NCI-H1092 (cell line): ENCODE data around the gene USHBP1.

Source experiments
- DNase-seq: peaks from one replicate; lab custom pipeline; 2025; lab: John Stamatoyannopoulos, UW

Gene USHBP1

DNA sequence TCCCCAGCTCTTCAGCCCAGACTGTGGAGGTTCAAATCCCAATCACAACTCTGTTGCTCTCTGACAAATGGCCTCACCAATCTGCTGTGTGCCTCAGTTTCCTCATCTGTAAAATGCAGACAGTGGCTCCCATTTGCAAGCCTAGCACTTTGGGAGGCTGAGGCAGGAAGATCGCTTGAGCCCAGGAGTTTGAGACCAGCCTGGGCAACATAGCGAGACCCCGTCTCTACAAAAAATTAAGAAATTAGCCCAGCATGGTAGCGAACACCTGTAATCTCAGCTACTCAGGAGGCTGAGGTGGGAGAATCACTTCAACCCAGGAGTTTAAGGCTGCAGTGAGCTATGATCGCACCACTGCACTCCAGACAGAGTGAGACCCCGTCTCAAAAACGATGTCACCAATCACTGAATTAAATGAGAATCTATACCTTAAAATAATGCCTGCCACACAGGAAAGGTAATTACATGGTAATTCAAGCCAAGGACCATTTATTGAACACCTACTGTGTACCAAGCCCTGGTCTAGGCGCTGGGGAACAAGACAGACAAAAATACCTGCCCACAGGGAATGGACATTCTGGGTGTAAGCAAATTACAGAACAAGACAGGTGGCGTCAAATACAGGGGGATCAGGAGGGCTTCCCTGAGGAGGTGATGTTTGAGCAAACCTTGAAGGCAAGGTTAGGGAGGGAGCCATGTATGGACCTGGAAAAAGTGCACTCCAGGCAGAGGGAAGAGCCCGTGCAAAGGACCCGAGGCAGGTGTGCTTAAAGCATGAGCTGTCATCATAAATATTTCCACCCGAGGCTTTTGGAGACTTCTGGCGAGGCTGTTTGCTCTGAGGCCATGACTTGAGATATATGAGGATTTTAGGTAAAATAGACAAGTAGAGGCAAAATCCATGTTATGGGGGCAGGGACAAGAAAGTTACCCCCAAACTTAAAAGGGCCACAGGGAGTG, 26.5 kb downstream of the USHBP1 start:
- no peak for DNase-seq

DNA sequence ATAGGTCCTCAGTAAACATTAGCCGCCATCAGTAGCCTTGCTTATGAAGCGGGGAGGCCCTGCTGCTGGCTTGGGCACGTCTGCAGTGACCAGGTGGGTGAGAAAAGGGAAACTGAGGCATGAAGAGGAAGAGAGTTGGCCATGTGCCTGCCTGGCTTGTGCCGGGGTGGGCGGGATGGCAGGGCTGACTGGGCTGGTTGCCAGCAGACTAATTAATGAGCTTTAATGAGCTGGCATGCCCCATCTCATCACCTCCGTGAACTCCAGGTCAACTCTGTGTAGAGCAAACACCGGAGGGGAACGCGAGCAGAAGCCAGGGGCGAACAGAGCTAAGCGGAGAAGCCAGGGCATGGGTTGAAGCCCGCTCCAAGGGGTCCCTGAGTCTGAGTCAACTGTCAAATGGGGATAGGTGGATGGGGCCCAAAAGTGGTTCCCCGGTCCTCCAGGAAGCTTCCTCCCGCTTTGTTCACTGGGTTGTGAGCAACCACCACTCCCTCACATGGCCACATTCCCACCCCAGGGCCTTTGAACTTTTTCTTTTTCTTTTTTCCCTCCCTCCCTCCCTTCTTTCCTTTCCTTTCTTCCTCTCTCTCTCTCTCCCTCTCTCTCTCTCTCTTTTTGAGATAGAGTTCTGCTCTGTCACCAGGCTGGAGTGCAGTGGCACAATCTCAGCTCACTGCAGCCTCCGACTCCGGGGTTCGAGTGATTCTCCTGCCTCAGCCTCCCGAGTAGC, 27.6 kb downstream of the USHBP1 start:
- DNase-seq = no peak

DNA sequence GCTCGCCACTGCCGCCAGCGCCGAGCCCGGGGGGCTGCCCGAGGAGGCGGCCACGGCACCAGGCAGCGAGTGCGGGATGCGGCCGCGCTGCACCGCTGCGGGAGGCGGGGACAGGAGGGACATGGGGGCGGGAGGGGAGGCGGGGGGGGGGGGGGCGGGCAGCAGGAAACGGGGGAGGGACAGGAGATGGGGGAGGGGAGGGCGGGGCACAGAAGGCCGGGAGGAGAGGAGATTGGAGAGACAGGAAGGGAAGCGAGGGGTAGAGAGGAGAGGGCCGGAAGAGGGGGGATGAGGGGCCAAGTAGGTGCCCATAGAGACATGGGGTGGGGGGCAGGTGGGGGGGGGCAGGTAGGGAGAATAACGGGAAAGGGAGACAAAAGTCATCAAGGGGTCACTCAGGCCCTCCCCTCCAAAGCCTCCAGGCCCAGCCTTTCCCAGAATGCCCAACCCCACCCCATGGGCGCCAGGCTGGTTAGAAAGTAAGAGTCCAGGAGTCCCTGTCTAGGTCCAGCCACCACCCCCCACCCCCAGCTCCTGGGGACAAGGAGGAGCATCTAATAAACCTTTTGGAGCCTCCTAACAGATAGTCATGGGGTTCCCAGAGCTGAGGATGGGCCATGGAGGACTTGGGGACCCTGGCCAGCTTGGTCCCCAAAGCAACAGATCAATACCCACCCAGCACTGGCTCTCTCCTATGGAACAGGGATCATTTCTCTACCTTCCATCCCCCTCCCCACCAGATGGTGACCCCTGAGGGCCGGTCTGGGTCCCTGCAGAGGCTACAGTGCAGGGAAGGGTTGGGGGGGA, 28.4 kb downstream of the USHBP1 start:
- peak; percentile 58 for DNase-seq

DNA sequence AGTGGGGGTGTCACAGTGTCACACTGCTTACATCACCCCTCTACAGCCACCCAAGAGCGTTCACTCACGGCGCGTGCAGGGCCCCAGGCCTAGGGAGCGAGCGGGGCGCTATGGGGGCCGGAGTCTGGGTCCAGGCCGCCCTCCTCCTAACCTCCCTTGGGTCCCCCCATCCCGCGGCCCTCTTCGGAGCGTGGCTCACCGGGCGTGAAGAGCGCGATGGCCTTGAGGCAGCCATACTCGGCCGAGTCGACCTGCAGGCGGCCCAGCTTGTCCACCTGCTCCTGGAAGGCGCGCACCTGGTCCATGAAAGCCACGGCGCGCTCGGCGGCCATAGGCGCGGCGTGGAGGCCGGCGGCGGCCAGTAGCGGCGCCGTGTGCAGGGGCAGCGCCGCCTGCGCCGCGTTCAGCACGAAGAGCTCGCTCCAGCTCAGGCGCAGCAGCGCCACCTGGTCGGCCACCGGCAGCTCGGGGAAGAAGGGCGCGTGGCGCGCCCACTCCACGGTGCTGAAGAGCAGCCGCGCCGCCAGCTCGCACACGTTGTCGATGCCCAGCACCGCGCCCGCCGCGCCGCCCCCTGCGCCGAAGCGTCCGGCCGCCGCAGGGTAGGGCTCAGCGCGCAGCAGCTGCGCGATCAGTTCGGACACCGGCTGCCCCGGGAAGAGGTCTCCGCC, 29.1 kb downstream of the USHBP1 start:
- DNase-seq = peak; percentile 49

DNA sequence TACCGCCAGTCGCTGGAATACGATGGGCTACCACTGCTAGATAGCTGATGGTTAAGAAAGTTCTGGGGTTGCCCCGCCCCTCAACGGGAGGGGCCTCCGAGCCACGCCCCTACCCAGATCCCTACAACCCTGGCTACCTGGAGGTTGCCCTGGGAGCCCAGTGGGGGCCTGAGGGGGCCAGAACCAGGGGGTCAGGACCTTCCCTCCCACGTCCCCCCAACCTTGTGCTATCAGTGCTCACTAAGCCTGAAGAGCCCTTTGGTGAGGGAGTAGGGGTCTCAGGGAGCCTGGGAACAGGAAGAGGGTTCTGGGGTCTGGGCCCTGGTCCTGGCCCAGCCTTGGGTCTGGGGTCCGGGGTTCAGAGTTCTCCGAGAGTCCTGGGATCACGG, 29.6 kb downstream of the USHBP1 start:
- peak; percentile 35 for DNase-seq

DNA sequence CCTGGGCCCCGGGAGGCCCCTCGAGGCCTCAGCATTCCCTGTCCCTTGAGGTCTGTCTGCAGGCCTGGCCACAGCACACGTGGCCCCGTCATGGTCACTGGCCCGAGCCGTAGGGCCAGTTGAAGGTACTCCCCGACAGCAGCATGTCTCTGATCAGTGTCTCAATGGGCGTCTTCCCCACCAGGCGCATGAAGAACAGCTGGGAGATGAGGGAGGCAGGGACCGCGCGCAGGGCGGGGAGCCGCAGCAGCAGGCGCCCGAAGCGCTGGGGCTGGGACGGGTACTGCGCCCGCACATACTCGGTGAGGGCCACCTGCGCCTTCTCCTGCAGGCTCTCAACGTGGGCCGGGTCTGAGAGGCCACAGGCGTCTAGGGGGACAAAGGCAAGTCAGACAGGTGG, 32.3 kb downstream of the USHBP1 start:
- no peak for DNase-seq

DNA sequence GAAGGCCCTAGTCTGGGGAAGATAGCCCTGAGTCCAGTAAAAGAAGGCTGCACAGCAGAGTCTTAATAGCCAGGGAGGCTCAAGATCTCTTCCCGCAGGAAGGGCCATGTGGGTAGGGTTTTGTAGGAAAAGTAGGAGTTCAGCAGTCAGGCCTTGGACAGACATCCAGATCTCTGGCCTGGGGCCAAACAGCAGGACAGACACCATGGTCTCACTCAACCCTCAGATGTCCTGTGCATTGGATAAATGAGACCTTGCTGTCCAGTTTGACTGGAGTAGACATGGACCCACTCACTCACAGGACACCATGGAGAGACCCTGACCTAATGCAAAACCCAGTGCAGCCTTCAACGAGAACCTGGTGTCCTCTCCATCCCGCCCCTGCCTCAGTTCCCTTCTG, 34.7 kb downstream of the USHBP1 start:
- DNase-seq = no peak

DNA sequence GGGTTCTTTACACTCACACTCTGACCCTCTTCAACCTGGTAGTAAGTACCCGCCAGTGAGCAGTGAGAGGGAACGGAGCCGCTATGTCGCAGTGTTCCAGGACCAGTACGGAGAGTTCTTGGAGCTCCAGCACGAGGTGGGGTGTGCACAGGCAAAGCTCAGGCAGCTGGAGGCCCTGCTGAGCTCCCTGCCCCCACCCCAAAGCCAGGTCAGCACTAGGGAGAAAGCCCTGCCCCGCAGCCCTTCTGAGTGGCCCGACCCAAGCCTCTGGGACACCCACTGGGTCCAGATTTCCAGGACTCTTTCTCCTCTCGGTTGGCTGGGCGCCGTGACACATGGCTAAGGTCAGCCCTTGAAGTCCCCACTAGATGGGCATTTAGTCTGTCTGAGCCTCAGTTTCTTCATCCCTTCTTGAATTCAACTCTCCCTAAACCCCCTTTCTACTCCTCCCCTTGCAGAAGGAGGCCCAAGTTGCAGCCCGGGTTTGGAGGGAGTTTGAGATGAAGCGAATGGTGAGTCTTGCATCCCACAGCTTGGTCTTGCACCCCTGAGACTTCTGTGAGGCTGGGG, 36.7 kb downstream of the USHBP1 start:
- DNase-seq = no peak

DNA sequence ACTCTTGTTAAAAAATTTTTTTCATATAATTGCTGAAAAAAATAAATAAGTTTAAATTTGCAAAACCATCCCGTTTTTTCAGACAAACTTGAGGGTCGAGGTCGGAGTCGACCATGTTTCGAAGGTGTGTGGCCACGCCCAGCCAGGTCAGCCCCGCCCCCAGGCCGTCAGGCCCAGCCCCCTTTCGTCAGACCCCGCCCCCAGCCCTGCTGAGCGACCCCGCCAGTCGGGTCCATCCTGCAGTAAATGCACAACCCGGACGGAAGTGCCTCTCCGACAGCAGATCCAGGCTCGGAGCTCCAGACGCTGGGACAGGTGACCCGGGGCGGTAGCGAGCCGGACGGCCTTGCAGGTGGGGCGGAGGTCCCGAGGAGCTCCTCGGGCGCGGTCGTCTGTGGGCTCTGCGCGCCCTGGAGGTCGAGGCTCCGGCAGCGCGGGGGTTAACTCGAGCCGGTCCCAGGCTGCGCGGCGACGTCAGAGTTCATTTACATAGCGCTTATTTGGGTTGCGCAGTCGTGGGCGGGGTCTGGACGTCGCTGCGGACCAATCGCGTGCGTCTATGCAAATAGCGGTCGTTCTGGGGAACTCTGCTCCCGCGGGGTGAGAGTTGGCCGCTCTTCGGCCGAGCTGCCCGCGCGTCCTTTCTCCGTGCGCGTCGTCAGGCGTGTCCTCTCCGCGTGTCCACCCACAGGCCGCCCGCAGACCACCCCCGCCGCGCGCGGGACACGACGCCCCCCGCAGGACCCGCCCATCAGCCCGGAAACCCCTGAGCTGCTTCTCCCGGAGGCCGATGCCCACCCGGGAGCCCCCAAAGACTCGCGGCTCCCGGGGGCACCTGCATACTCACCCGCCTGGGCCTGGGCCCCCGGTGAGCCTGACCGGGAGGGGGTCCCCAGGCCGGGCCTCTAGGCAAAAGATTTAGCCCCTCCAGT, 38.3 kb downstream of the USHBP1 start, which contains the start of gene OCEL1:
OCEL1 (plus strand) TSS at position 225 of the 932 bp plus-strand sequence; CDS start at position 247, 22 bp downstream.
- DNase-seq = peak; percentile 96

DNA sequence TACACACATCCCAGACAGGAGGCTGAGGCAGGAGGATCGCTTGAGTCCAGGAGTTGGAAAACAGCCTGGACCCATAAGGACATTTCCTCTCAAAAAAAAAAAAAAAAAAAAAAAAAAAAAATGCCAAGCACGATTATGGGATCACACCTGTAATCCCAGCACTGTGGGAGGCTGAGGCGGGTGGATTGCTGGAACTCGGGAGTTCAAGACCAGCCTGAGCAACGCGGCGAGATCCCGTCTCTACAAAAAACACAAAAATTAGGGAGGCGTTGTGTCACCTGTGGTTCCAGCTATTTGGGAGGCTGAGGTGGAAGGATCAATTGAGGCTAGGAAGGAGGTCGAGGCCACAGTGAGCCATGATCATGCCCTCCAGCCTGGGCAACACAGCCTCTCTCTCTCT, 39.5 kb downstream of the USHBP1 start:
- DNase-seq = no peak

DNA sequence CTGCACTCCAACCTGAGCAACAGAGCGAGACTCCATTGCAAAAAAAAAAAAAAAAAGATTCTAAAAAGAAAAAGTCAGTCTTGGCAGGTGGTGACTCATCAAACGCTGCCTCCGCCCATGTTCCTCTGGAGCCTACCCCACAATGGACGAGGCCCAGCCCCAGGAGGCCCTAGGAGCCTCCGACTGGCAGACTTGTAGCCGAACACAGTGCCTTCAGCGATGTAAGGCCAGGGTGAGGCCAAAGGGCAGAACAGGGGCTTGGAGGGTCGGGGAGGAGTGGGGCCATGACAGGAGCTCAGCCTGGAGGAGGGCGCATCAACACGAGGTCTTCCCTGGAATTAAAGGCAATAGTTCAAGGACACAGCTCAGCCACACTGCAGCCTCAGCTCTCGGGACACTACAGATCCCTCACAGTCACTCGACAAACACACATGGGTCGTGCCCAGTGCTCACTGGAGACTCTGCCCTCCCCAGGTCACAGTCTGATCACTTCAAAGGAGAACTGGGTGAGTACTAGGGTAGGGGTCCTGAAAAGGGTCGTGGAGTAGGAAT, 44.3 kb downstream of the USHBP1 start:
- no peak for DNase-seq

DNA sequence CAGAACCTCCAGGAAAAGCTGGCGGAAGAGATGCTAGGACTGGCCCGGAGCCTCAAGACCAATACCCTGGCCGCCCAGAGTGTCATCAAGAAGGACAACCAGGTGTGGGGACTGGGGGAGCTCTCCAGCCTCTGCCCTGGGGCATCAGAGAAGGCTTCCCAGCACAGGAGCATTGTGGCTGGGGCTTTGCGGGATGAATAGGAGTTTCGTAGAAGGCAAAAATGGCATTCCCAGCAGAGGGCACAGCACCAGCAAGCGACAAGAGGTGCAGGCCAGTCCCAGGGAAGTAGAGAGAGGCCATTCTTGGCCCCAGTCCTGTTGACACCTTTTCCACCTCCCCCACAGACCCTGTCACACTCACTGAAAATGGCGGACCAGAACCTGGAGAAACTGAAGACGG, 45.3 kb downstream of the USHBP1 start:
- DNase-seq = no peak

DNA sequence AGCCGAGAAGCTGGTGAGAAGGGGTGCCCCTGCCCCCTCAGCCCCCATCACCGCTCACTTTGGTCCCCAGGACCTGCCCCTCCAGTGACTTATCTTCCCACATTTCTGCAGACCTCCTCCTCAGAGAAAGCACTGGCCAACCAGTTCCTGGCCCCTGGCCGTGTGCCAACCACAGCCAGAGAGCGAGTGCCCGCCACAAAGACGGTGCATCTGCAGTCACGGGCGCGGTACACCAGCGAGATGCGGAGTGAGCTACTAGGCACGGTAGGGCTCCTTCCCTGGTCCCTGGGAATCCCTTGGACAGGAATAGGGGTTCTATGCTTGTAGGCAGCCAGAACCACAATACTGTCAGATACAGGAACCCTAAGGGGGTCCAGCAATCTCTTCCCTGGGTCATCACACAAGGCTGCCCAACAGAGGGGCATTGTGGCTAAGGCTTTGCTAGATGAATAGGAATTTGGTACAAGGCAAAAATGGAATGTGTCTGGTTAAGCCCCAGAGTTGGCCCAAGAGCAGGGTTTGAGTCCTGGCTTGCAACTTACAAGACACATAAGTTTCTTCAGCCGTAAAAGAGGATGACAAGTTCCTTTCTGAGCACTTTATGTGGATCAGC, 48.4 kb downstream of the USHBP1 start:
- DNase-seq = no peak

DNA sequence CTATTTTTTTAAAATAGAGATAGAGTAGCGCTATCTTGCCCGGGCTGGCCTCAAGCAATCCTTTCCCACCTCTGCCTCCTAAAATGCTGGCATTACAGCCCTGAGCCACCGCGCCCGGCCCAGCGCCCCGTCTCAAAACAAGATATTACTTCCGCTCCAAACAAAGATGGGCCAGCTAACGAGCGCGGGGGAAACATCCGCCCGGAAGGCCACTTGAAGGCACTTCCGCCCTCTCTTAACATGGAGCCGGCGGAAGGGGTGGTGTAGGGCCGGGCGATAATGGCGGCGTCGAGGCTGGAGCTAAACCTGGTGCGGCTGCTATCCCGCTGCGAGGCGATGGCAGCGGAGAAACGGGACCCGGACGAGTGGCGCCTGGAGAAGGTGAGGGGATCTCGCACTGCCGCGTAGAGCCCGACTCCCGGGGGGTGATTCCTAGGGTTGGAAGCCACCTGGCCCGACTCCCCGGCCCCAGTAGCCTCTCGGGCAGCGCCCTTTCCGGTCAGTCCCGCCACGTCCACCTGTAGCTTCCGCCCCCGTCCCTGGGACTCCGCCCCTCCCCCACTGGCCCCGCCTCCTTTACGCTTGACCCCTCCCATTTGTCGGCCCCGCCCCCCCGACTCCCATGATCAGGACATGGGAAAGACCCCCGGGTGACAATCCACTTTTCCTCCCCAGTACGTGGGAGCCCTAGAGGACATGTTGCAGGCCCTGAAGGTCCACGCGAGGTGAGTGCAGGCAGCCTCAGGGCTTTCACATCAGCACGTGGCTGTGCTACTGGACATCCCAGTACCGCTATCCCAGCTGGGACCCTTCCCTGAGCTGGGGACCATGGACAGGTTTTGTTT, 49.2 kb downstream of the USHBP1 start, which contains the start of gene USE1:
USE1 (plus strand) TSS at position 231 of the 845 bp plus-strand sequence; CDS start at position 280, 49 bp downstream.
- peak; percentile 88 for DNase-seq

DNA sequence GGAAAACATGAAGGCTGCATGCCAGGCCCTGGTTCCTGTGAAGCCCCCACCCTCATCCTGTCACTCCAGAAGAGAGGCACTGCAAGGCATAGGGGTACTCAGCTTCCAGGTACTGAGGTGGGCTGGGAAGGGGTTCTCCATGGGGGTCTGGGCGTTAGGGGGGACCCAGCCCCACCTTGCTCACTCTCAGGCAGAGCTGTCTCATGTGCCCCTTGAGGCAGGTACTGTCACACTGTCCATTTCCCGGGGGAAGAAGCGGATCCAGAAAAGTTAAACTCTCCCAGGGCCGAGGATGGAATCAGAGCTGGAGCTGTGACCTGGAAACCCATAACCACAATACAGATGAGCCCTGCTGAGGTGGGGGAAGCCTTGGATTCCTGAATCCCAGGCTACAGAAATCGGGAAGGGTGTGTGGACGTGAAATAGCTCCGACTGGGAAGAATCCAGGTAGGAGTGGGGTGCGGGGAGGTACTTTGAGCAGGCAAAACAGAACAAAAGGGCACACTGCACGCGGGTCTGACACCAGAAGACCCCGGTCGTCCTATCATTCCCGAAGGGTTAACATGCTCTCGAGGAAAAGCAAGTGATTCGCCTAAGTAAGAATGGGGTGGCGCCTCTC, 49.9 kb downstream of the USHBP1 start:
- no peak for DNase-seq

DNA sequence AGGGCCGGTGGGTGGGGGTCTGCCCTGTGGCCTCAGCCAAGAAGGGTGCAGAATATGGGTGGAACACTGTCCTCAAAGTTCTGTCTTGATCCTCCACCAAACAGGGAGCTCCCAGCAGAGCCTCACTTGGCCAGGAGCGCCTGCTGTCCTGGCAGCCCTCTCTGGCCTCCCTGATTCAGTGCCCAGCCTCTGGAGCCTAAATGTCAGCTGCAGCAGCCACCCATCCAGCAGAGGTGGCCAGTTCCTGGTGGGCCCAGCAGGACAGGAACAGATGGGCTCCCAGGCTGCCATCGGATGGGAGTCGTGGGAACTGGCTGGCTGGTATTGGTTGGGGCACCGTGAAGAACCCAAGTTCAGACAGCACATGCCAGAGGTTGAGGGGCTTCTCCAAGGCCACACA, 51.2 kb downstream of the USHBP1 start:
- DNase-seq = no peak

DNA sequence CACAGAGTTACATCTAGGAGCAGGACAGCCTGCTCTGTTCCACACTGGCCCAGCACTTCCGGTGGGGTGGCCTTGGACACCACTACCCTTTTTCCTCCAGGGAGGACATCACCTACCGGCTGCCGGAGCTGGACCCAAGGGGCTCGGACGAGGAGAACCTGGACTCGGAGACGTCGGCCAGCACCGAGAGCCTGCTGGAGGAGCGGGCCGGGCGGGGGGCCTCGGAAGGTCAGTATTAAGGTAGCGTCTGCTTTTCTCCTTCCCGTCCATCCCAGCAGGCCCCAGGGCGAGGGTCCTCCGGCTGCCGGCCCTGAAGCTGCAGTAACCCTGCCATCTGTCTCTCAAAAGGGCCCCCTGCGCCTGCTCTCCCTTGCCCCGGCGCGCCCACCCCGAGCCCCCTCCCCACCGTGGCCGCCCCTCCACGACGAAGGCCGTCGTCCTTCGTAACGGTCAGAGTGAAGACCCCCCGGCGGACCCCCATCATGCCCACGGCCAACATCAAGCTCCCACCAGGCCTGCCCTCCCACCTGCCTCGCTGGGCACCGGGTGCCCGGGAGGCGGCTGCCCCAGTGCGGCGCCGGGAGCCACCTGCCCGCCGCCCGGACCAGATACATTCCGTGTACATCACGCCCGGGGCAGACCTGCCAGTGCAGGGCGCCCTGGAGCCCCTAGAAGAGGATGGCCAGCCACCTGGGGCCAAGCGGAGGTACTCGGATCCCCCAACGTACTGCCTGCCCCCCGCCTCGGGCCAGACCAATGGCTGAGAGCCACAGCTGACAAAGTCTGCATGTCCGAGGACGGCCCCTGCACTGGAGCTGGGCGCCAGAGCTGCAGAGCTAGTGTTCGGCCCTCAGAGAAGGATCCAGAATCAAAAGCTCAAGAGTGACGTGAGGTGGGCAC, 52.7 kb downstream of the USHBP1 start:
- no peak for DNase-seq
